ENCODE measurements around the gene ZFYVE21. TPM values are rescaled to one million over a fixed set of nuclear protein-coding genes. Genes with fewer than 3 reads are reported as not detected.

ZFYVE21 gene
- total RNA-seq, 2 donors from 2014 or later, result 97.1 to 159 TPM

DNA sequence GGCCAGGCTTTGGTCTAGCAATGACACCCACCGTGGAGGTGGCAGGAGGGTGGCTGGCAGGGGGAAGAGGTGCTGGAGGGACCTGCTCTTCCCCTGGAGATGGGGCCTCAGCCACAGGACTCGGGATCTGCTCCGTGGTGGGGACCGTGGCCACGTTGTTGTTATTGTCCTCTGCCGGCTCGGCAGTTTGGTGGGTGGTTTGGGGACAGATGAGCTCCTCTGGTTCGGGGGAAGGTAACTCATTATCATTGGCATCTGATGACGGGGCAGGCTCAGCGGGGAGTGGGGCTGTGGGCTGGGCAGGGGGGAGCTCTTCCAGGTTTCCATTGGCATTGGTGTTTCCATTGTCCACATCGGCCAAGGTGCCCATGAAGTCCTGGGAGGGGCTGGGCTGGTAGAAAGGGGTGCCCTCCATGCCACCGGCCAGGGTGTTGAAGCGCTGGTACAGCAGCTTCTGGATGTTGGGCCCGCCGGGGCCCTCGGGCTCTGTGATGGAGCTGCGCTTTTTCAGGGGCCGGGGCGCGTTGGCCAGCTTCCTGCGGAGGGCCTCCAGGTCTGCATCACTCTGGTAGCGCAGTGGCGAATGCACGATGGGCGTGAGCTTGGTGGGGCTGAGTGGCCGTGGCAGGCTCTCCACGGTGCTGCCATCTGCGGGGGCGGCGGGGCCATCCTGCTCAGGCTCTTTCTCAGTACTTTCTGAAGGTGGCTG, 24.3 kb downstream of the ZFYVE21 start:
- TF ChIP-seq, protein P1, sequence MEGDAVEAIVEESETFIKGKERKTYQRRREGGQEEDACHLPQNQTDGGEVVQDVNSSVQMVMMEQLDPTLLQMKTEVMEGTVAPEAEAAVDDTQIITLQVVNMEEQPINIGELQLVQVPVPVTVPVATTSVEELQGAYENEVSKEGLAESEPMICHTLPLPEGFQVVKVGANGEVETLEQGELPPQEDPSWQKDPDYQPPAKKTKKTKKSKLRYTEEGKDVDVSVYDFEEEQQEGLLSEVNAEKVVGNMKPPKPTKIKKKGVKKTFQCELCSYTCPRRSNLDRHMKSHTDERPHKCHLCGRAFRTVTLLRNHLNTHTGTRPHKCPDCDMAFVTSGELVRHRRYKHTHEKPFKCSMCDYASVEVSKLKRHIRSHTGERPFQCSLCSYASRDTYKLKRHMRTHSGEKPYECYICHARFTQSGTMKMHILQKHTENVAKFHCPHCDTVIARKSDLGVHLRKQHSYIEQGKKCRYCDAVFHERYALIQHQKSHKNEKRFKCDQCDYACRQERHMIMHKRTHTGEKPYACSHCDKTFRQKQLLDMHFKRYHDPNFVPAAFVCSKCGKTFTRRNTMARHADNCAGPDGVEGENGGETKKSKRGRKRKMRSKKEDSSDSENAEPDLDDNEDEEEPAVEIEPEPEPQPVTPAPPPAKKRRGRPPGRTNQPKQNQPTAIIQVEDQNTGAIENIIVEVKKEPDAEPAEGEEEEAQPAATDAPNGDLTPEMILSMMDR (IDR thresholded peaks at IDR 0.05), result no peak
- Histone ChIP-seq H3K36me3 (no peaks in the 10 kb centered on the region), H3K4me1 (ENCODE audit: control insufficient read depth in 1 of 2, low read depth in 2 of 2) (peaks cover 21 to 43% of the 10 kb centered on the region in 2 donors)

DNA sequence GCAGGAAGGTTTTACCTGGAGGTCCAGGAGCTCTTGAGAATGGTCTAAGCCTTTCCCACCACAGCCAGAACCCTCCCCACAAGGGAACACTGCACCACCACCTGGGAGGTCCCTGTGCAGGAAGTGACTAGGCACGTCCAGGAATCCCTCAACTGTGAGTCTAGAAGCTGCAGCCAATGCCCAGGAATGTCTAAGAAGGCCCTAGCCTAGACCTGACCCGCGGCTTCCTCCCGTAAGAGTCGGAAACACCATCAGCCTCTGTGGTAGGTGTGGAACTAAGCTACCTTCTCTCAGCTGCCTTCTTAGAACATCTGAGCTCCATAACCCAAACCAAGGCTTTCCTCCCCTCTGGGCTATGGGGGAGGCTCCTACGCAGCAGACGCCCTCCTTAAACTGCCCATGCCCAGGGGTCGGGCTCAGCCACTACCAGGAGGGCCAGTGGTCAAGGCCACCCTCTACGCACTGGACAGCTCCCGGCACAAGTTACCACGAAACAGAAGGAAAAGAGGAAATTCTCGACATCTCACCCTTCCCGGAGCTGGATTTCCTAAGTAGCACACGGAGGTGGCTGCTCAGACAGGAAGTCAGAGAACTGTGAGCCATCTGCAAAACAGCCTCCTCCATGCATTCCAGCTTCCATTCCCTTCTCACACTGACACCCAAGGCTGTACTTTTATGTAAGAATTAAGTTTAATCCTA, 25.5 kb downstream of the ZFYVE21 start:
- H3K27ac ChIP-seq, result no peak overlapping the region

More for the DNA sequence above, 24.3 kb downstream of the ZFYVE21 start:
- H3K9me3 ChIP-seq, result no peaks in the 10 kb centered on the region
- H3K4me3 ChIP-seq, result no peak overlapping the region
- no peak overlapping the region for H3K27ac ChIP-seq
- DNase-seq (ENCODE audit: low spot score) (no peak), ATAC-seq (ENCODE audit: insufficient number of reproducible peaks, low FRiP score, low read depth) (no peak)
- no peaks in the 10 kb centered on the region for H3K27me3 ChIP-seq (replicated peaks; ENCODE audit: insufficient read depth)

DNA sequence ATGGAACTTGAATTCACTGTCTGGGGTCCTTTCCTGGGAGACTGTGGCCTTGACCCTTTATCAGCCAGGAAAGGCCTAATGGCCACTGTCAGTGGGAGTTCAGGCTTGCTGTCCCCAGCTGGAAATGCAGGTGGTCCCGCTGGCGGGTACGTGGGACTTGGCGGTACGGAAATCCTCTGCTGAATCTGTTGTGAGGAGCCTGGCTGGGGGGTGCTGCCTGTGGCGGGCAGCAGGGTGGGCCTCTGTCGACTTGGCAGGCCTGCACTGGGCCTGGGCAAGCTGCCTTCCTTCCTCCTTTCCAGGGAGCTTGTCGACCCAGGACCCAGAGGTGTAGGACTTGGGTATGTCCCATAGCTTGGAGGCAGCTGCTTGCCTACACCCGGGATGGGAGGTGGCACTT, 26.3 kb downstream of the ZFYVE21 start:
- DNase-seq (ENCODE audit: low spot score), result no peak
- Histone ChIP-seq H3K9me3 (no peaks in the 10 kb centered on the region), H3K27me3 (replicated peaks; ENCODE audit: insufficient read depth) (no peaks in the 10 kb centered on the region), H3K36me3 (no peaks in the 10 kb centered on the region), H3K4me1 (ENCODE audit: control insufficient read depth in 1 of 2, low read depth in 2 of 2) (peaks cover 8 to 23% of the 10 kb centered on the region in 2 donors), H3K27ac (no peak overlapping the region), H3K4me3 (no peak overlapping the region)
- no peak for ATAC-seq (ENCODE audit: insufficient number of reproducible peaks, low FRiP score, low read depth)
- TF ChIP-seq, protein P1 (IDR thresholded peaks at IDR 0.05), result no peak

More for the DNA sequence above, 25.5 kb downstream of the ZFYVE21 start:
- DNase-seq (ENCODE audit: low spot score) (no peak), ATAC-seq (ENCODE audit: insufficient number of reproducible peaks, low FRiP score, low read depth) (no peak)
- TF ChIP-seq, protein P1 (IDR thresholded peaks at IDR 0.05), result no peak
- H3K27me3 ChIP-seq (replicated peaks; ENCODE audit: insufficient read depth), result no peaks in the 10 kb centered on the region
- H3K36me3 ChIP-seq, result no peaks in the 10 kb centered on the region
- H3K4me1 ChIP-seq (ENCODE audit: control insufficient read depth in 1 of 2, low read depth in 2 of 2), result peaks cover 14 to 31% of the 10 kb centered on the region in 2 donors
- H3K4me3 ChIP-seq, result no peak overlapping the region
- H3K9me3 ChIP-seq, result no peaks in the 10 kb centered on the region

DNA sequence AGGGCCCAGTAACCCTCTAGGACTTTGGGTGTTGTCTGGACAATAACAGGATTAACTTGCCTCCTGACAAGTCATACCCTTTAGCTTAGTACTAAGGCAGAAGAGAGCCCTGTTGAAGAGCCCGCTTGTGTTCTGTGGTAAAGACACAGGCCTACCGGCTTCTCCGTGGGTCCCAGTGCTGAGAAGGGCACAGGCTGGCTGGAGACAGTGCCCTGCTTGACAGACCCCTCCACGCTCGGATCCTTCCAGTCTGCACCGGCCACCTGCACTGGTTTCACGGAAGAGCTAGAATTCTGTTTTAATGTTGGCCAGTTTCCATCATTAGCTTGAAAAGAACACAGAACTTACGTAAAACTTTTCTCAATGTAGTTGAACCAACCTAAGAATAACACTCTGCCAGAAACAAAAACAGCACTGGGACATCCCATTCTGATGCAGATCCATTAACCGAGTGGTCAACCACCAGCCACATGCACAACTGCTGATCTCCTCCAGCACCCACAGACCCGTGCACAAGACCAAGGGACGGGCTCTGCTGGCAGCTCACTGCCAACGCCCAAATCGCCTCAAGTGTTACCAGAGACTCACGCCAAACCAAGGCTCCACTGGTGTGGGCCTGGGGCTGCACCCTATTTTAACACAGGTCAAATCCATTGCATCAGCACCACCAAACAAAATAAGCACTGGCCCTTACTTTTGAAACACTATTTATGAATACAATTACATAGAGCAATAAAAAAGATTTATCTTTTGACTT, 27.1 kb downstream of the ZFYVE21 start:
- ATAC-seq (ENCODE audit: insufficient number of reproducible peaks, low FRiP score, low read depth) (no peak), DNase-seq (ENCODE audit: low spot score) (no peak)
- TF ChIP-seq, protein P1 (IDR thresholded peaks at IDR 0.05), result no peak
- H3K9me3 ChIP-seq, result no peaks in the 10 kb centered on the region
- no peak overlapping the region for H3K4me3 ChIP-seq
- H3K4me1 ChIP-seq (ENCODE audit: control insufficient read depth in 1 of 2, low read depth in 2 of 2), result peaks cover under 1 to 15% of the 10 kb centered on the region in 2 donors
- H3K27me3 ChIP-seq (replicated peaks; ENCODE audit: insufficient read depth), result no peaks in the 10 kb centered on the region
- no peaks in the 10 kb centered on the region for H3K36me3 ChIP-seq
- H3K27ac ChIP-seq, result no peak overlapping the region

DNA sequence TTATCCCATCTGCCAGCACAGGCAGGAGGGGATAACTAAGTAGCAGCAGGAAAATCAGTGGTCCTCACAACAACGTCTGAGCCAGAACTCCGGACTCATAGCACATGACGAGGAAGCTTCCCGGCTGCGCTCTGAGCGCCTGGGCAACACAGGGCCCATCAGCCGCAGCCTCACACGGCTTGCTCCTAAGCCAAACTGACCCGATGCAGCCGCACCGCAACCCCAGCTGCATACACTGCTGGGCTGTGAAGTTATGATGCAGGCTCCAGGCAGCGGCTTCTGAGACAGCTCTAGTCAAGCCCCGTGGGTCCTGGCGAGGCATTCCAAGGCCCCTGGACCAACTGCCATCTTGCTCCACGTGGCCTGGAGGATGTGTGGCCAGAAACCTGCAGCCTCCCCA, 28.1 kb downstream of the ZFYVE21 start:
- H3K27me3 ChIP-seq (replicated peaks; ENCODE audit: insufficient read depth), result no peaks in the 10 kb centered on the region
- no peaks in the 10 kb centered on the region for H3K36me3 ChIP-seq
- H3K9me3 ChIP-seq, result no peaks in the 10 kb centered on the region
- no peak for DNase-seq (ENCODE audit: low spot score)
- H3K27ac ChIP-seq, result no peak overlapping the region
- H3K4me1 ChIP-seq (ENCODE audit: control insufficient read depth in 1 of 2, low read depth in 2 of 2), result peaks cover 0 to 10% of the 10 kb centered on the region in 2 donors
- TF ChIP-seq, protein P1 (IDR thresholded peaks at IDR 0.05), result no peak
- H3K4me3 ChIP-seq, result no peak overlapping the region
- no peak for ATAC-seq (ENCODE audit: insufficient number of reproducible peaks, low FRiP score, low read depth)

Measured in thoracic aorta (tissue), 2 donors.